ENCODE data around the gene TLL2. TPM values are rescaled to one million over a fixed set of nuclear protein-coding genes. Genes with fewer than 3 reads are reported as not detected.

TLL2 gene
- total RNA-seq, 1 experiment from 2014 or later, result 0.11 TPM

GRCh38 chr10:96384506-96384905 lies 129.2 kb downstream of the TLL2 start:
- DNase-seq (ENCODE audit: low read depth, low spot score), result no peak
- in situ Hi-C loops (cut with HindIII; ENCODE audit: low pct_unique_long_range_greater_than_20kb, low sequenced_read_pairs), result no loop called here

- in situ Hi-C loops (cut with HindIII; ENCODE audit: low pct_unique_long_range_greater_than_20kb, low sequenced_read_pairs), result no loop called here
- no peak for DNase-seq (ENCODE audit: low read depth, low spot score)
These were observed 132.9 kb downstream of the TLL2 start for GRCh38 chr10:96380821-96381220.

- DNase-seq (ENCODE audit: low read depth, low spot score), result no peak
- in situ Hi-C loops (cut with HindIII; ENCODE audit: low pct_unique_long_range_greater_than_20kb, low sequenced_read_pairs), result no loop called here
These were observed 134.0 kb downstream of the TLL2 start for GRCh38 chr10:96379758-96380157.

GRCh38 chr10:96378741-96379140 lies 135.0 kb downstream of the TLL2 start:
- no peak for DNase-seq (ENCODE audit: low read depth, low spot score)
- in situ Hi-C loops (cut with HindIII; ENCODE audit: low pct_unique_long_range_greater_than_20kb, low sequenced_read_pairs), result no loop called here

- in situ Hi-C loops (cut with HindIII; ENCODE audit: low pct_unique_long_range_greater_than_20kb, low sequenced_read_pairs), result no loop called here
- no peak for DNase-seq (ENCODE audit: low read depth, low spot score)
These were observed 135.9 kb downstream of the TLL2 start for GRCh38 chr10:96377816-96378294.

- in situ Hi-C loops (cut with HindIII; ENCODE audit: low pct_unique_long_range_greater_than_20kb, low sequenced_read_pairs), result no loop called here
- DNase-seq (ENCODE audit: low read depth, low spot score), result no peak
These were observed 137.2 kb downstream of the TLL2 start for GRCh38 chr10:96376483-96376882.

GRCh38 chr10:96374985-96375830 lies 138.5 kb downstream of the TLL2 start:
- peak; percentile 88 for DNase-seq (ENCODE audit: low read depth, low spot score)
- in situ Hi-C loops (cut with HindIII; ENCODE audit: low pct_unique_long_range_greater_than_20kb, low sequenced_read_pairs), result no loop called here

GRCh38 chr10:96374639-96374984 lies 139.1 kb downstream of the TLL2 start:
- no peak for DNase-seq (ENCODE audit: low read depth, low spot score)

GRCh38 chr10:96374004-96374403 lies 139.7 kb downstream of the TLL2 start:
- DNase-seq (ENCODE audit: low read depth, low spot score), result no peak
- in situ Hi-C loops (cut with HindIII; ENCODE audit: low pct_unique_long_range_greater_than_20kb, low sequenced_read_pairs), result no loop called here

More at GRCh38 chr10:96374639-96374984, 139.1 kb downstream of the TLL2 start:
- in situ Hi-C loops (cut with HindIII; ENCODE audit: low pct_unique_long_range_greater_than_20kb, low sequenced_read_pairs), result no loop called here

GRCh38 chr10:96371356-96371755 lies 142.4 kb downstream of the TLL2 start:
- DNase-seq (ENCODE audit: low read depth, low spot score), result no peak
- in situ Hi-C loops (cut with HindIII; ENCODE audit: low pct_unique_long_range_greater_than_20kb, low sequenced_read_pairs), result no loop called here

GRCh38 chr10:96370584-96371157 lies 143.1 kb downstream of the TLL2 start:
- peak; percentile 62 for DNase-seq (ENCODE audit: low read depth, low spot score)
- in situ Hi-C loops (cut with HindIII; ENCODE audit: low pct_unique_long_range_greater_than_20kb, low sequenced_read_pairs), result no loop called here

- no peak for DNase-seq (ENCODE audit: low read depth, low spot score)
- in situ Hi-C loops (cut with HindIII; ENCODE audit: low pct_unique_long_range_greater_than_20kb, low sequenced_read_pairs), result no loop called here
These were observed 143.7 kb downstream of the TLL2 start for GRCh38 chr10:96369890-96370583.

- in situ Hi-C loops (cut with HindIII; ENCODE audit: low pct_unique_long_range_greater_than_20kb, low sequenced_read_pairs), result no loop called here
- no peak for DNase-seq (ENCODE audit: low read depth, low spot score)
These were observed 144.8 kb downstream of the TLL2 start for GRCh38 chr10:96368971-96369370.

GRCh38 chr10:96367470-96367869 lies 146.3 kb downstream of the TLL2 start:
- DNase-seq (ENCODE audit: low read depth, low spot score), result no peak
- in situ Hi-C loops (cut with HindIII; ENCODE audit: low pct_unique_long_range_greater_than_20kb, low sequenced_read_pairs), result no loop called here

- in situ Hi-C loops (cut with HindIII; ENCODE audit: low pct_unique_long_range_greater_than_20kb, low sequenced_read_pairs), result no loop called here
- no peak for DNase-seq (ENCODE audit: low read depth, low spot score)
These were observed 147.2 kb downstream of the TLL2 start for GRCh38 chr10:96366508-96366907.

- no peak for DNase-seq (ENCODE audit: low read depth, low spot score)
- in situ Hi-C loops (cut with HindIII; ENCODE audit: low pct_unique_long_range_greater_than_20kb, low sequenced_read_pairs), result no loop called here
These were observed 148.2 kb downstream of the TLL2 start for GRCh38 chr10:96365571-96365970.

- DNase-seq (ENCODE audit: low read depth, low spot score), result no peak
- in situ Hi-C loops (cut with HindIII; ENCODE audit: low pct_unique_long_range_greater_than_20kb, low sequenced_read_pairs), result no loop called here
These were observed 153.0 kb downstream of the TLL2 start for GRCh38 chr10:96360766-96361165.

- in situ Hi-C loops (cut with HindIII; ENCODE audit: low pct_unique_long_range_greater_than_20kb, low sequenced_read_pairs), result no loop called here
- DNase-seq (ENCODE audit: low read depth, low spot score), result no peak
These were observed 153.4 kb downstream of the TLL2 start for GRCh38 chr10:96360331-96360730.

GRCh38 chr10:96359616-96360015 lies 154.1 kb downstream of the TLL2 start:
- no peak for DNase-seq (ENCODE audit: low read depth, low spot score)
- in situ Hi-C loops (cut with HindIII; ENCODE audit: low pct_unique_long_range_greater_than_20kb, low sequenced_read_pairs), result no loop called here
